Peyer's patch (tissue), 4 donors: Measurements from ENCODE around the gene STING1.

ENCODE experiments used
- POLR2A ChIP-seq, 2 donors: fragments of 450-650 bp; IDR thresholded peaks; one replicate each; pipeline ENCODE4 v1.5.1; 2017; ENCODE audit warnings: antibody characterized with exemption in 2 of 2, mild to moderate bottlenecking in 2 of 2, moderate library complexity in 2 of 2
- TF ChIP-seq, protein P1 (sequence below), 6 experiments: fragments of 450-650 bp in 4 of 6; fragments of 200-600 bp in 2 of 6; sonication (generic) in 1 of 6; IDR thresholded peaks; one replicate each; pipeline ENCODE4 v1.5.1; 2017 to 2019; ENCODE audit warnings: antibody characterized with exemption in 6 of 6, mild to moderate bottlenecking in 3 of 6, moderate library complexity in 1 of 6

DNA sequence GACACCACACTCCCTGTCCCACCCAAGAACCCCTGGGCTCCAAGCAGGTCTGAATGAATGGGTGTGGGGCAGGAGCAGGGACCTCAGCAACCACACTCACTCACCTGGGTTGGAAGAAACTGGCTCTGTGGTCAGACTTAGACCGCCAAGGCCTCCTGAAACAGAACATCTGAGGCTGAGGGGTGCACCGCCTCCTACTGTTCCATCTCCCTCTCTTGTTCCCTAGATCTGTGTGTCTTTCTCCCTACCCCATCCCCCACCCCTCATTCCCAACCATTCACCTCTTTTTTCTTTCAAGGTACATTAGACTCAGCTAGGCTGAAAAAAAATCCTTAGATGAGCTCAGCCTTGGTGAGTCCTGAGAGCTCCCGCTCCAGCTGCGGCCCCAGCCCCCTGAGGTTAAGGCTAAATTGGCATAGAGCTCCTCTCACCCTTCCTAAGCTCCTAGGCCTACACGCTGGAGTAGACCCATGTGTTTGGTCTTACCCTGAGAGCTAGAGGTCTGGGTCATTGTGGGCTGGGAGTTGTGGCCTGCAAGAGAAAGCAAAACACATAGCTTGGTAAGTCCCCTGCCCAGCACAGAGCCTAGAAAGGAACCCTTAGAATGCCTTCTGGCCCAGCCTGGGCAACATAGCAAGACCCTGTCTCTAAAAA lies 24.8 kb downstream of the STING1 start:
- TF ChIP-seq, protein P1, sequence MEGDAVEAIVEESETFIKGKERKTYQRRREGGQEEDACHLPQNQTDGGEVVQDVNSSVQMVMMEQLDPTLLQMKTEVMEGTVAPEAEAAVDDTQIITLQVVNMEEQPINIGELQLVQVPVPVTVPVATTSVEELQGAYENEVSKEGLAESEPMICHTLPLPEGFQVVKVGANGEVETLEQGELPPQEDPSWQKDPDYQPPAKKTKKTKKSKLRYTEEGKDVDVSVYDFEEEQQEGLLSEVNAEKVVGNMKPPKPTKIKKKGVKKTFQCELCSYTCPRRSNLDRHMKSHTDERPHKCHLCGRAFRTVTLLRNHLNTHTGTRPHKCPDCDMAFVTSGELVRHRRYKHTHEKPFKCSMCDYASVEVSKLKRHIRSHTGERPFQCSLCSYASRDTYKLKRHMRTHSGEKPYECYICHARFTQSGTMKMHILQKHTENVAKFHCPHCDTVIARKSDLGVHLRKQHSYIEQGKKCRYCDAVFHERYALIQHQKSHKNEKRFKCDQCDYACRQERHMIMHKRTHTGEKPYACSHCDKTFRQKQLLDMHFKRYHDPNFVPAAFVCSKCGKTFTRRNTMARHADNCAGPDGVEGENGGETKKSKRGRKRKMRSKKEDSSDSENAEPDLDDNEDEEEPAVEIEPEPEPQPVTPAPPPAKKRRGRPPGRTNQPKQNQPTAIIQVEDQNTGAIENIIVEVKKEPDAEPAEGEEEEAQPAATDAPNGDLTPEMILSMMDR (IDR thresholded peaks at IDR 0.05): no peak
- no peak for TF ChIP-seq POLR2A (IDR thresholded peaks at IDR 0.05)
